NB4 (cell line): ENCODE data around the gene RBPJL.

ENCODE experiments used
- CTCF ChIP-seq: IDR thresholded peaks from one replicate; pipeline ENCODE4 v1.5.1; 2012; ENCODE audit warnings: low read depth, low read length
- POLR2A ChIP-seq: IDR thresholded peaks from 2 replicates; pipeline ENCODE4 v1.6.1; 2011; ENCODE audit warnings: mild to moderate bottlenecking; ENCODE audit not compliant: insufficient read length; ENCODE audit errors: extremely low read depth

- TF ChIP-seq CTCF: no peak
- TF ChIP-seq POLR2A: no peak
Measured at GRCh38 chr20:45365444-45365970, 58.9 kb downstream of the RBPJL start.
